GM03348 (cell line): Measurements from ENCODE around the gene ASCL5.

ENCODE experiments used
- DNase-seq: peaks from one replicate; pipeline ENCODE4 v3.0.0; 2012; ENCODE audit warnings: low spot score

Gene ASCL5

GRCh38 chr1:201153474-201154388 lies 26.7 kb upstream of the ASCL5 start:
- DNase-seq = no peak

GRCh38 chr1:201149400-201149799 lies 22.4 kb upstream of the ASCL5 start:
- DNase-seq = peak; percentile 26

- no peak for DNase-seq
Measured at GRCh38 chr1:201147396-201148015, 20.5 kb upstream of the ASCL5 start.

- DNase-seq = no peak
Measured at GRCh38 chr1:201146626-201147390, 19.8 kb upstream of the ASCL5 start.

GRCh38 chr1:201145816-201146215 lies 18.8 kb upstream of the ASCL5 start:
- DNase-seq = no peak

GRCh38 chr1:201145132-201145531 lies 18.1 kb upstream of the ASCL5 start:
- DNase-seq = no peak

- DNase-seq = no peak
Measured at GRCh38 chr1:201144701-201145100, 17.7 kb upstream of the ASCL5 start.

- DNase-seq = no peak
Measured at GRCh38 chr1:201143726-201144635, 17.0 kb upstream of the ASCL5 start.

- DNase-seq = peak; percentile 26
Measured at GRCh38 chr1:201142849-201143725, 16.1 kb upstream of the ASCL5 start.

GRCh38 chr1:201142011-201142848 lies 15.2 kb upstream of the ASCL5 start:
- no peak for DNase-seq

GRCh38 chr1:201141418-201141817 lies 14.4 kb upstream of the ASCL5 start:
- DNase-seq = no peak

- DNase-seq = no peak
Measured at GRCh38 chr1:201140941-201141260, 13.9 kb upstream of the ASCL5 start.

GRCh38 chr1:201140235-201140940 lies 13.4 kb upstream of the ASCL5 start:
- DNase-seq = no peak

GRCh38 chr1:201139756-201140155 lies 12.8 kb upstream of the ASCL5 start:
- no peak for DNase-seq

- no peak for DNase-seq
Measured at GRCh38 chr1:201139306-201139705, 12.3 kb upstream of the ASCL5 start.

GRCh38 chr1:201138311-201138840 lies 11.4 kb upstream of the ASCL5 start:
- DNase-seq = no peak

GRCh38 chr1:201137579-201138310 lies 10.8 kb upstream of the ASCL5 start:
- peak; percentile 85 for DNase-seq

GRCh38 chr1:201137024-201137392 lies 10.0 kb upstream of the ASCL5 start:
- no peak for DNase-seq
